ENCODE data around the gene GSTM1.
"Not testable (repeated sequence)": the region's sequence is repeated elsewhere in the genome, so short reads cannot be mapped to it uniquely, and the experiment has no call there.

GSTM1 gene

GRCh38 chr1:109657970-109658369, 29.6 kb upstream of the GSTM1 start:
- Histone ChIP-seq H3K4me2 (no peak overlapping the region), H3K9ac (no peak overlapping the region), H3K27ac (no peak overlapping the region), H3K79me2 (ENCODE audit: insufficient read depth, low read depth) (no peaks in the 10 kb centered on the region), H3K4me1 (ENCODE audit: low read depth, poor library complexity, severe bottlenecking) (peaks cover 9% of the 10 kb centered on the region), H2AFZ (ENCODE audit: low read depth) (no peak overlapping the region), H3K4me3 (IDR thresholded peaks at IDR 0.05; ENCODE audit: insufficient read depth, low read depth, low read length) (no peak overlapping the region), H4K20me1 (ENCODE audit: insufficient read depth) (no peaks in the 10 kb centered on the region), H3K27me3 (ENCODE audit: insufficient read depth, low read depth) (no peaks in the 10 kb centered on the region), H3K36me3 (ENCODE audit: insufficient read depth) (no peaks in the 10 kb centered on the region)
- no peak for TF ChIP-seq CTCF (conservative IDR thresholded peaks at IDR 0.05; ENCODE audit: low read depth, low read length)

- no peak overlapping the region for H2AFZ ChIP-seq (ENCODE audit: low read depth)
- H3K4me3 ChIP-seq (IDR thresholded peaks at IDR 0.05; ENCODE audit: insufficient read depth, low read depth, low read length), result no peak overlapping the region
- no peaks in the 10 kb centered on the region for H3K79me2 ChIP-seq (ENCODE audit: insufficient read depth, low read depth)
- peaks cover 9% of the 10 kb centered on the region for H3K4me1 ChIP-seq (ENCODE audit: low read depth, poor library complexity, severe bottlenecking)
- no peaks in the 10 kb centered on the region for H3K36me3 ChIP-seq (ENCODE audit: insufficient read depth)
- H3K9ac ChIP-seq, result no peak overlapping the region
- no peak overlapping the region for H3K27ac ChIP-seq
- H3K27me3 ChIP-seq (ENCODE audit: insufficient read depth, low read depth), result no peaks in the 10 kb centered on the region
- no peak overlapping the region for H3K4me2 ChIP-seq
- no peak for TF ChIP-seq CTCF (conservative IDR thresholded peaks at IDR 0.05; ENCODE audit: low read depth, low read length)
- H4K20me1 ChIP-seq (ENCODE audit: insufficient read depth), result no peaks in the 10 kb centered on the region
These were observed 29.0 kb upstream of the GSTM1 start for GRCh38 chr1:109658533-109659042.

- Histone ChIP-seq H4K20me1 (ENCODE audit: insufficient read depth) (no peaks in the 10 kb centered on the region), H3K79me2 (ENCODE audit: insufficient read depth, low read depth) (no peaks in the 10 kb centered on the region), H3K27me3 (ENCODE audit: insufficient read depth, low read depth) (no peaks in the 10 kb centered on the region), H3K9ac (no peak overlapping the region), H2AFZ (ENCODE audit: low read depth) (no peak overlapping the region), H3K4me3 (IDR thresholded peaks at IDR 0.05; ENCODE audit: insufficient read depth, low read depth, low read length) (no peak overlapping the region), H3K4me2 (no peak overlapping the region), H3K4me1 (ENCODE audit: low read depth, poor library complexity, severe bottlenecking) (peaks cover 9% of the 10 kb centered on the region), H3K36me3 (ENCODE audit: insufficient read depth) (no peaks in the 10 kb centered on the region), H3K27ac (no peak overlapping the region)
- TF ChIP-seq CTCF (conservative IDR thresholded peaks at IDR 0.05; ENCODE audit: low read depth, low read length), result no peak
These were observed 28.5 kb upstream of the GSTM1 start for GRCh38 chr1:109659145-109659544.

DNA sequence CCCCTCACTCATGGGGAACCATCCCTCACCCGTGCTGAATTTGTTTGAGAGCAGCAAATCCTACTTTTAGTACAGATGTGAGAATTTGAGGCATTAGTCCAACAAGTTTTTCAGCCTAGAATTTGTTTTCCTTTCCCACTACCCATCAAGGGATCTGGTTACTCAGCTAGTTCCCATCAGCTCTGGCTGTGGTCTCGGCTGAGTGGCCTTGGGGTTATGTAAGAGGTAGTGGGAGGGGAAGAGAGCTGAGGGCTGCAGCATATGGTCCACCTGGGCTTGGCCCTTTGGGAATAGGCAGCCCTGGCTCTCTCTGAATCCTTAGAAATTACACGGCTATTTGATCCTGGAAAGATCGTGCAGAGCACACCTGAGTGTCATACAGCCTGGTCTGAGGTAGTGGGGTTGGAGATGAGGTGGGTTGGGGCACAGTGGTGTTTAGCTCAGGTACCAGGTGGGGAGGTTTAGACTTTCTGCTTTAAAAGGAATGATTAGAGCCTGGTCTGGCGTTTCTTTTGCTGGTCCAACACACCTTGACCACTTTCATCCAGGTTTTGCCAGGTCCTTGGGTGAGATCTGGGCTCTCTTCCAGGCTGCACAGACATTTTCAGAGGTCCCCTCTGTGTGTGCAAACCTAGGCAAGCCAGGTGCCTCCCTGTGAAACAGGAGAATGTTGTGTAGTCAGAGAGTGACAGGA, 27.5 kb upstream of the GSTM1 start:
- H3K4me1 ChIP-seq (ENCODE audit: low read depth, poor library complexity, severe bottlenecking), result peaks cover 4% of the 10 kb centered on the region
- H2AFZ ChIP-seq (ENCODE audit: low read depth), result no peak overlapping the region
- no peaks in the 10 kb centered on the region for H3K79me2 ChIP-seq (ENCODE audit: insufficient read depth, low read depth)
- no peak overlapping the region for H3K27ac ChIP-seq
- no peak overlapping the region for H3K4me3 ChIP-seq (IDR thresholded peaks at IDR 0.05; ENCODE audit: insufficient read depth, low read depth, low read length)
- no peaks in the 10 kb centered on the region for H4K20me1 ChIP-seq (ENCODE audit: insufficient read depth)
- H3K4me2 ChIP-seq, result no peak overlapping the region
- no peaks in the 10 kb centered on the region for H3K36me3 ChIP-seq (ENCODE audit: insufficient read depth)
- TF ChIP-seq CTCF (conservative IDR thresholded peaks at IDR 0.05; ENCODE audit: low read depth, low read length), result no peak
- no peak overlapping the region for H3K9ac ChIP-seq
- no peaks in the 10 kb centered on the region for H3K27me3 ChIP-seq (ENCODE audit: insufficient read depth, low read depth)

- H2AFZ ChIP-seq (ENCODE audit: low read depth); H3K4me3 ChIP-seq (IDR thresholded peaks at IDR 0.05; ENCODE audit: insufficient read depth, low read depth, low read length); H3K4me2 ChIP-seq; H3K36me3 ChIP-seq (ENCODE audit: insufficient read depth); H3K4me1 ChIP-seq (ENCODE audit: low read depth, poor library complexity, severe bottlenecking); H3K9ac ChIP-seq; H4K20me1 ChIP-seq (ENCODE audit: insufficient read depth); H3K27me3 ChIP-seq (ENCODE audit: insufficient read depth, low read depth); H3K79me2 ChIP-seq (ENCODE audit: insufficient read depth, low read depth); H3K27ac ChIP-seq: not testable (repeated sequence)
These were observed 27.0 kb upstream of the GSTM1 start for GRCh38 chr1:109660691-109661026.
